LNCAP (cell line): Measurements from ENCODE around the gene GPC1.

Experiments used
- TF ChIP-seq, protein P1 (sequence below): fragments of 450-650 bp; IDR thresholded peaks from 2 replicates; pipeline ENCODE4 v1.5.1; 2017; ENCODE audit warnings: mild to moderate bottlenecking

The GPC1 gene

DNA sequence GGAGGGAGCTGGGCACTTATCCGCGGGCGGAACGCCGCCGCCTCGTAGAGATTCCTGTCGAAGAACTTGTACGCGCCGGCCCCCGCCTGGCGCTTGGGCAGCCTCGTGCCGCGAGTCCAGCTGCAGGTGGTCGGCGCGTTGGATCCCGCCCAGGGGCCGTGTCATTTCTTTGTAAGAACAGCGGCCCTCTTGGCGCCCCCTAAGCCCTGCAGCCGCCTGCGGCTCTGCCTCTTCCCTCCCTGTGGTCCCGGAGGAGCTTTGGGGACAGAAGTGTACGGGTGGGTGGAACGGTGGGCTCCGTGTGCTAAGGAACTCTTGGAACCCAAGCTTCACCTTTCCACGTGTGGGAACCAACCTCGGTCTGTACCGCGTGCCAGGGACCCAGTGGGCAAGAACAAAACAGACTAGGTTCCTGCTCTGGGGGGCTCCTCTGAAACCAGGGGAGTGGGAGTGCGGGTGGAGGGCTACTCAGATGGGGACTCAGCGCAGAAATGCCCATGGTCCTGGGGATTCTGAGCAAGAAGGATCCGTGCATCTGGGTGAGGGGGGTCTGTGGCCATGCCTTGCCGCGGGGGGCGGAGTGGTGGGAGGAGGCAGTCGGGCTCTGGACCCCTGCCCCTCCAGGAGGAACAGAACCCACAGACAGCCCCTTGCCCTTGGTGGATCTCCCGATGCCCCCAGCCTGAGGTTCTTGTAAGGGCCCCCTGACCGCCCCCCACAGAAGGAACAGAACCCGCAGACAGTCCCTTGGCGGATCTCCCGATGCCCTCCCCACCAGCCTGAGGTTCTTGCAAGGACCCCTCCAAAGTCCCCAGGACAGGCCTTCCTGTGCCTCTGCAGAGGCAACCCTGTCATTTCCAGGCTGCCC lies 1.5 kb downstream of the GPC1 start:
- TF ChIP-seq, protein P1, sequence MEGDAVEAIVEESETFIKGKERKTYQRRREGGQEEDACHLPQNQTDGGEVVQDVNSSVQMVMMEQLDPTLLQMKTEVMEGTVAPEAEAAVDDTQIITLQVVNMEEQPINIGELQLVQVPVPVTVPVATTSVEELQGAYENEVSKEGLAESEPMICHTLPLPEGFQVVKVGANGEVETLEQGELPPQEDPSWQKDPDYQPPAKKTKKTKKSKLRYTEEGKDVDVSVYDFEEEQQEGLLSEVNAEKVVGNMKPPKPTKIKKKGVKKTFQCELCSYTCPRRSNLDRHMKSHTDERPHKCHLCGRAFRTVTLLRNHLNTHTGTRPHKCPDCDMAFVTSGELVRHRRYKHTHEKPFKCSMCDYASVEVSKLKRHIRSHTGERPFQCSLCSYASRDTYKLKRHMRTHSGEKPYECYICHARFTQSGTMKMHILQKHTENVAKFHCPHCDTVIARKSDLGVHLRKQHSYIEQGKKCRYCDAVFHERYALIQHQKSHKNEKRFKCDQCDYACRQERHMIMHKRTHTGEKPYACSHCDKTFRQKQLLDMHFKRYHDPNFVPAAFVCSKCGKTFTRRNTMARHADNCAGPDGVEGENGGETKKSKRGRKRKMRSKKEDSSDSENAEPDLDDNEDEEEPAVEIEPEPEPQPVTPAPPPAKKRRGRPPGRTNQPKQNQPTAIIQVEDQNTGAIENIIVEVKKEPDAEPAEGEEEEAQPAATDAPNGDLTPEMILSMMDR = no peak

DNA sequence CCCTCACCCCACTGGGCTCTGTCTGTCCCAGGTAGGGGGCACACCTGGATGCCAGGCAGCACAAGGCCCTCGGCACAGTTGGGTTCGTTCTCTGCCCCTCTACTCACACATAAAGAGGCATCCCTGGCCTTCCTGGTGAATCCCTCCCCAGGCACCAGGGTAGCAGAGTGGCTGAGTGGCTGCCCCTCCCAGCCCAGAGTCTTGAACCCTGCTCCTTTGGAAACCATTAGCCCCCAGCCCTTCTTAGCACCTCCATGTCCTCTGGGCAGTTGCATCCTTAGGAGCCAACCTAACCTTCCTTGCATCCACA lies 2.0 kb downstream of the GPC1 start:
- TF ChIP-seq, protein P1 = no peak

DNA sequence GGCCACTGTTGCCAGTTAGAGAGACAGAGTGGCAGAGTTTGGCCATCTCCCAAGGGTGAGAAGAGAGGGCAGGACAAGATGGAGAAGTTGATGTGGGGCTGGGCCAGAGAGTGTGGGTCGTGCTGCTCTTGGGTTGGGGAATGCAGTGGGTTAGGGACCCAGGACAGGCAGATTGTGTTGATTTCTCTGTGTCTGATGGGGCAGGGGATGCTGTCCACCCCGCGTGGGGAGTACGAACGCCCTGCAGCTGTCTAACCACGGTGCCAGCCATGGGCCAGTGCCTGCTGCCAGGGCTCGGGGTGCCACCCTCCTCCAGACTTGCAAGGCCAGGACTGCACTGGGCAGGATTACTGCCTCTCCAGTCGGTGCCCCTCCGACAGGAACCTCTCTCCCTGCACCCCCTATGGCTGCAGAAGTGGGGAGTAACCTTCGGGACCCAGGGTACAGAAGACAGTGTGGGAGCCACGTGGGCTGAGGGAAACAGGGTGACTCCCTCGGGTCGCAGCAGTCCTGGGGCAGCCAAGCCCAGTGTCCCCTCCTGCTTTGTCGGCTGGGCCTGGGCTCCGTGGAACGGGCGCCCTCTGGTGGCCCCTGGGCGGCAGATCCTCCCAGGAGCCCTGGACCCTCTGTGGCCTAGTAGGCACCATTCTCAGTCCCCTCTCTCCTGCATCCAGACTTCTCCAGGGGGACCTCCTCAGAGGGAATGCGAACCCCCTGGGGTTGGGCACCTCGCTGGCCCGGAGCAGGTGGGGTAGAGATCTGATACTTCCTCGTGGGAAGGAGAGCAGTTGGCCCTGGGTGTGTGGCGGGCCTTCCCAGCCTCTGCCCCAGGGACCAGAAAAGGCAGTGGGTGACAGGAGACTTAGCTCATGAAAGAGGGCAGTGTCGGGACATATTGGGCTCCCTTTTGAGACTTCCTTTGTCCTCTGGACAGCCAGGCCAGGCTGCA lies 2.7 kb downstream of the GPC1 start:
- TF ChIP-seq, protein P1 = peak; percentile 88

DNA sequence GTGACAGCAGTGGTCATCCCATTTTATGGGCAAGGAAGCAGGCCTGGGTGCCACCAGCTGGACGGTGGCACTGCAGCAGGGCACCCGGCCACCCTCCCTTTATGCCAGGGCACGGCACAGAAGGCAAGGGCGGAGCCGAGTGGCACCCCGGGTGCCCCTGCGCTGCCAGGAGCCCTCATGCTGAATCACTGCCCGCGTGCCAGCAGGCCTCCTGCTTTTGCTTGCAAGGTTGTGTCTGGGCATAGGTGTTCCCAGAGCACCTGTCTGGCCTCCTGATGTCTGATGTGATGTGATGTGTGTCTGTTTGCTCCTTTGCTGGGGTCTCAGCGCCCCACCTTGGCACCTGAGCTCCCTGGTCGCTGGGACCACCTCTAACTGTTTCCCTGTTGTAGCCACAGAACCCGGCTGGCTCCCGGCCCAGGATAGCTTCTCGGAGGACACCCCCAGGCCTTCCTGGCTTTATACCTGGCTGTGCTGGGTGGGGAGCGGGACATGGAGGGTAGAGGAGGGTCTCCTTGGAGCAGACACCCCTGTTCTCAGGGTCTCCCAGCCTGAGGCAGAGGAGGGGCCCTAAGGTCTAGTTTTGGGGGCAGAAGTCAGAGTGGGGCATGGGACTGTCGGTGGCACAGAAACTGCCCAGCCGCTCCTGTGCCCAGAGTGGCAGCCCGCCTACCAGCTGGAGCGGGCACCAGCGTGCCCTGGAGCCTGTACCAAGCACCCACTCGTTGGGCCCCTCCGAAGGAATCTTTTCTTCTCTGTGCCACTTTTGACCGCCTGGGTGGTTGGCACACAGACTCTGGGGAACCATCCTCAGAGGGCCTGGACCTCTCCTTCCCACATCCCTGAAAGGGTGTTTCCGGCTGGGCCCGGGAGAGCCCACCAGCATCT lies 3.6 kb downstream of the GPC1 start:
- TF ChIP-seq, protein P1 = no peak

DNA sequence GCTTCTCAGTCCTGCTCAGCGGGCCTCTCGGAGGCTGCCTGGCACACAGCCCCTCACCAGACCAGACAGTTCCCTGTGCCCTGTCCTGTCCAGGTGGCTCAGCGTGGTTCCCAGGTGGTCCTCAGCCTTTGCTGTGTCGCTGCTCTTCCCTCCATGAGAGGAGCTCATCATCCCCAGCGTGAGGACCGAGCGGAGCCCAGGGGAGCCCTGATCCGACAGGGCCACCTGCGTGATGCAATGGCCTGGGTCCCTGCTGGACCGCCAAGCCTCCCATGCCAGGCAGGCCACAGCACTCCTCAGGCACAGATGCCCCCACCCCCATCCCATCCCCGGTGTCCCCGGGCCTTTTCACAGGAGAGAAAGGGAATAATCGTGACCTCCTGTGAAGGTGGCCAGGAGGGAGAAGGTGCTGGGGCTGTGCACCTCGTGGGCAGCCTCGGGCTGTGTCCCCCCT lies 4.3 kb downstream of the GPC1 start:
- TF ChIP-seq, protein P1 = no peak

DNA sequence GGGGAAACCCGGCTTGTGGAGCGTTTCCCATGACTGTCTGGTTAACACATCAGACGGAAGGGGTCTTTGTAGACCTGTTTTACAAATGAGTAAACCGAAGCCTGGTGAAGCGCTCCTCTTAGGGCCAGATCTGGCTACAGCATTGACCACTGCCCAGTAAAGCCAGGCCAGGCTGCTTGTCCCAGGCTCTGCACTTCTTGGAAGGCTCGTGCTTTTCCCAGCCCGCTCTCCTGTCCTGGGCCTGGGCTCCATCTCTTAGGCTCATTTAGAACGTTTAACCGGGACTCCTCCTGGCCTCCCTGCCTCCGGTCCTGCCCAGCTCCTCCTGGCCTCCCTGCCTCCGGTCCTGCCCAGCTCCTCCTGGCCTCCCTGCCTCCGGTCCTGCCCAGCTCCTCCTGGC lies 4.8 kb downstream of the GPC1 start:
- TF ChIP-seq, protein P1 = no peak

DNA sequence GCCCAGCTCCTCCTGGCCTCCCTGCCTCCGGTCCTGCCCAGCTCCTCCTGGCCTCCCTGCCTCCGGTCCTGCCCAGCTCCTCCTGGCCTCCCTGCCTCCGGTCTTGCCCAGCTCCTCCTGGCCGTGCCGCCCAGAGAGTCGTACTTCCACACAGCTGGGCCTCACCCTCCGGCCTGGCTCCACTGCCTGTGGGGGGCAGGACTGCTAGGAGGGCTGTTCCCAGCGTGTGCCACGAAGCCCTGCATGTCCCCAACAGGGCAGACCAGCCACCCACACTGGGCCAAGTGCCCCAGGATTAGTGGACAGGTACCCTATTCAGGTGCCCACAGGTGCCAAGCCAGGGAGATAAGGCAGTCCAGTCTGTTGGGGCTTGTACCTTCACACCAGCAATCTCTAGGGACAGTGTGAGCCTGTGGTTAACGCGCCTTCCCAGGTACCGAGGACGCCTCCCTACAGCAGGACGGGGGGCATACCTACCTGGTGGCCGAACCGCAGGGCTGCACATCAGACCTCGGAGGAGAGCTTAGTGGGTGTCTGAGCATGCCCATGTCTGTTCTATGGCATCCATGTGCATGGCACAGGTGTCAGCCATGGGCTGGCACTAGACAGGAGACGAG lies 5.3 kb downstream of the GPC1 start:
- TF ChIP-seq, protein P1 = no peak
